K562 (cell line): ENCODE data around the gene STK17A. TPM values are rescaled to one million over a fixed set of nuclear protein-coding genes. Genes with fewer than 3 reads are reported as not detected.

Experiments
- EZH2 ChIP-seq: IDR thresholded peaks from 2 replicates; pipeline ENCODE4 v1.6.1; 2012; ENCODE audit warnings: low read depth, mild to moderate bottlenecking, inconsistent platforms, low read length, borderline replicate concordance
- FOXK1 ChIP-seq: sonication (generic); formaldehyde crosslinking; IDR thresholded peaks from 2 replicates; pipeline ENCODE4 v1.8.0; 2022; ENCODE audit warnings: missing genetic modification reagents, mild to moderate bottlenecking, borderline replicate concordance
- FUS ChIP-seq: fragments of 200-400 bp; formaldehyde crosslinking; optimal IDR thresholded peaks from 2 replicates; pipeline ENCODE3; 2017; ENCODE audit warnings: low read depth, low read length
- TEAD1 ChIP-seq, 2 experiments: fragments of 450-650 bp in 1 of 2; sonication (generic) in 1 of 2; formaldehyde crosslinking; IDR thresholded peaks; 2 replicates each; pipeline versions ENCODE4 v1.4.0 to v1.8.0; 2020 to 2022; ENCODE audit warnings: mild to moderate bottlenecking in 2 of 2, missing genetic modification reagents in 1 of 2
- TRIM28 ChIP-seq: fragments of 450-650 bp; IDR thresholded peaks from 2 replicates; pipeline ENCODE4 v1.6.1; 2017
- polyA plus RNA-seq, 8 experiments: library from polyadenylated mRNA; depleted of rRNA in 4 of 8; stranded (reverse) in 5 of 8; unstranded in 3 of 8; fragments of >200 nt; fragmentation: Nextera tagmentation in 2 of 8; fragmentation: Illumina TruSeq in 1 of 8; extraction: Ambion mirVana in 2 of 8; extraction: Trizol in 1 of 8; gene quantifications; 2 replicates each; pipeline versions ENCODE4 v1.2.1 to v1.2.3, GENCODE V29; 2011 to 2014; ENCODE audit warnings: inconsistent platforms in 1 of 8, missing spikeins in 1 of 8
- total RNA-seq, 7 experiments: library from RNA; depleted of rRNA in 6 of 7; stranded (reverse); fragments of >200 nt in 6 of 7; fragmentation: Illumina TruSeq in 2 of 7; extraction: Trizol in 2 of 7; gene quantifications; 2 replicates each; pipeline versions ENCODE4 v1.2.1 to v1.2.3, GENCODE V29; 2011 to 2021; ENCODE audit warnings: low replicate concordance in 1 of 7
- TF ChIP-seq, protein P1 (sequence below): sonication (generic); formaldehyde crosslinking; IDR thresholded peaks from 2 replicates; pipeline ENCODE4 v1.8.0; 2022; ENCODE audit warnings: missing genetic modification reagents, mild to moderate bottlenecking, borderline replicate concordance
- TF ChIP-seq, protein P2 (sequence below): sonication (generic); formaldehyde crosslinking; IDR thresholded peaks from 2 replicates; pipeline ENCODE4 v1.8.1; 2023; ENCODE audit warnings: mild to moderate bottlenecking, missing genetic modification reagents, moderate library complexity
- TF ChIP-seq, protein P3 (sequence below), 3 experiments: IDR thresholded peaks in 2 of 3; conservative IDR thresholded peaks in 1 of 3; 2 replicates each; pipeline ENCODE4 v1.5.1; 2011 to 2012; ENCODE audit warnings: low read length in 3 of 3, mild to moderate bottlenecking in 3 of 3, control low read depth in 2 of 3, improper control_type of control experiment in 1 of 3, inconsistent platforms in 1 of 3, low read depth in 1 of 3, mixed read lengths in 1 of 3, moderate library complexity in 1 of 3; ENCODE audit not compliant: insufficient read depth in 2 of 3
- TF ChIP-seq, protein P4 (sequence below): sonication (generic); formaldehyde crosslinking; IDR thresholded peaks from 2 replicates; pipeline ENCODE4 v1.8.0; 2023; ENCODE audit warnings: missing genetic modification reagents, mild to moderate bottlenecking, borderline replicate concordance

The STK17A gene
- total and polyA plus RNA-seq, 9 of the 15 experiments (the other 6 are each of a cell fraction or from before 2014, with no cell fraction given): 3.4 to 16.3 (median 13.2) TPM

DNA sequence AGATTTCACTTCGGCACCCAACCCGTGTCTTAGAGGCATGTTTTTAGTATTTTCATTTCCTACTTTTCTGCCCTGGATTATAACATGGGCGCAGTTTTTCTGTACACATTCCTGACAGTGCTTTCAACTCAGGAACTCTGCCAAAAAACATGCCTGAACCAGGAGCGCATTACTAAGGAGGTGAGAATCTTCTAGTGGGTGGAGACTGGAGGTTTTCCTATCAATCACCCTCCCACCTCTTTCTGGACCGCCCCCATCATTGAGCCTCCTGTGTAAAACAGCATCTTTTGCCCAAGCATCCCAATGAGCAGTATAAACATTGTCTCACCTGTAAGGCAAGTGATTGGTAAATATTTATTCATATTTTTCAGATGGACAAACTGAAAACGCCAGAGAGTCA, 53.2 kb downstream of the STK17A start (continued):
- TF ChIP-seq, protein P1, sequence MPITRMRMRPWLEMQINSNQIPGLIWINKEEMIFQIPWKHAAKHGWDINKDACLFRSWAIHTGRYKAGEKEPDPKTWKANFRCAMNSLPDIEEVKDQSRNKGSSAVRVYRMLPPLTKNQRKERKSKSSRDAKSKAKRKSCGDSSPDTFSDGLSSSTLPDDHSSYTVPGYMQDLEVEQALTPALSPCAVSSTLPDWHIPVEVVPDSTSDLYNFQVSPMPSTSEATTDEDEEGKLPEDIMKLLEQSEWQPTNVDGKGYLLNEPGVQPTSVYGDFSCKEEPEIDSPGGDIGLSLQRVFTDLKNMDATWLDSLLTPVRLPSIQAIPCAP: no peak
- TF ChIP-seq EZH2 (no peak), FUS (no peak), TRIM28 (no peak), FOXK1 (CRISPR knock-in tag) (no peak), TEAD1 (CRISPR knock-in tag; IDR thresholded peaks at IDR 0.05) (no peak)
- TF ChIP-seq, protein P2, sequence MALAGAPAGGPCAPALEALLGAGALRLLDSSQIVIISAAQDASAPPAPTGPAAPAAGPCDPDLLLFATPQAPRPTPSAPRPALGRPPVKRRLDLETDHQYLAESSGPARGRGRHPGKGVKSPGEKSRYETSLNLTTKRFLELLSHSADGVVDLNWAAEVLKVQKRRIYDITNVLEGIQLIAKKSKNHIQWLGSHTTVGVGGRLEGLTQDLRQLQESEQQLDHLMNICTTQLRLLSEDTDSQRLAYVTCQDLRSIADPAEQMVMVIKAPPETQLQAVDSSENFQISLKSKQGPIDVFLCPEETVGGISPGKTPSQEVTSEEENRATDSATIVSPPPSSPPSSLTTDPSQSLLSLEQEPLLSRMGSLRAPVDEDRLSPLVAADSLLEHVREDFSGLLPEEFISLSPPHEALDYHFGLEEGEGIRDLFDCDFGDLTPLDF: no peak
- TF ChIP-seq, protein P3, sequence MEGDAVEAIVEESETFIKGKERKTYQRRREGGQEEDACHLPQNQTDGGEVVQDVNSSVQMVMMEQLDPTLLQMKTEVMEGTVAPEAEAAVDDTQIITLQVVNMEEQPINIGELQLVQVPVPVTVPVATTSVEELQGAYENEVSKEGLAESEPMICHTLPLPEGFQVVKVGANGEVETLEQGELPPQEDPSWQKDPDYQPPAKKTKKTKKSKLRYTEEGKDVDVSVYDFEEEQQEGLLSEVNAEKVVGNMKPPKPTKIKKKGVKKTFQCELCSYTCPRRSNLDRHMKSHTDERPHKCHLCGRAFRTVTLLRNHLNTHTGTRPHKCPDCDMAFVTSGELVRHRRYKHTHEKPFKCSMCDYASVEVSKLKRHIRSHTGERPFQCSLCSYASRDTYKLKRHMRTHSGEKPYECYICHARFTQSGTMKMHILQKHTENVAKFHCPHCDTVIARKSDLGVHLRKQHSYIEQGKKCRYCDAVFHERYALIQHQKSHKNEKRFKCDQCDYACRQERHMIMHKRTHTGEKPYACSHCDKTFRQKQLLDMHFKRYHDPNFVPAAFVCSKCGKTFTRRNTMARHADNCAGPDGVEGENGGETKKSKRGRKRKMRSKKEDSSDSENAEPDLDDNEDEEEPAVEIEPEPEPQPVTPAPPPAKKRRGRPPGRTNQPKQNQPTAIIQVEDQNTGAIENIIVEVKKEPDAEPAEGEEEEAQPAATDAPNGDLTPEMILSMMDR (IDR thresholded peaks at IDR 0.05 in 2 of 3, conservative IDR thresholded peaks at IDR 0.05 in 1 of 3; ENCODE audit: insufficient read depth in 2 of 3, low read depth in 1 of 3, low read length in 3 of 3): no peak
- TF ChIP-seq, protein P4, sequence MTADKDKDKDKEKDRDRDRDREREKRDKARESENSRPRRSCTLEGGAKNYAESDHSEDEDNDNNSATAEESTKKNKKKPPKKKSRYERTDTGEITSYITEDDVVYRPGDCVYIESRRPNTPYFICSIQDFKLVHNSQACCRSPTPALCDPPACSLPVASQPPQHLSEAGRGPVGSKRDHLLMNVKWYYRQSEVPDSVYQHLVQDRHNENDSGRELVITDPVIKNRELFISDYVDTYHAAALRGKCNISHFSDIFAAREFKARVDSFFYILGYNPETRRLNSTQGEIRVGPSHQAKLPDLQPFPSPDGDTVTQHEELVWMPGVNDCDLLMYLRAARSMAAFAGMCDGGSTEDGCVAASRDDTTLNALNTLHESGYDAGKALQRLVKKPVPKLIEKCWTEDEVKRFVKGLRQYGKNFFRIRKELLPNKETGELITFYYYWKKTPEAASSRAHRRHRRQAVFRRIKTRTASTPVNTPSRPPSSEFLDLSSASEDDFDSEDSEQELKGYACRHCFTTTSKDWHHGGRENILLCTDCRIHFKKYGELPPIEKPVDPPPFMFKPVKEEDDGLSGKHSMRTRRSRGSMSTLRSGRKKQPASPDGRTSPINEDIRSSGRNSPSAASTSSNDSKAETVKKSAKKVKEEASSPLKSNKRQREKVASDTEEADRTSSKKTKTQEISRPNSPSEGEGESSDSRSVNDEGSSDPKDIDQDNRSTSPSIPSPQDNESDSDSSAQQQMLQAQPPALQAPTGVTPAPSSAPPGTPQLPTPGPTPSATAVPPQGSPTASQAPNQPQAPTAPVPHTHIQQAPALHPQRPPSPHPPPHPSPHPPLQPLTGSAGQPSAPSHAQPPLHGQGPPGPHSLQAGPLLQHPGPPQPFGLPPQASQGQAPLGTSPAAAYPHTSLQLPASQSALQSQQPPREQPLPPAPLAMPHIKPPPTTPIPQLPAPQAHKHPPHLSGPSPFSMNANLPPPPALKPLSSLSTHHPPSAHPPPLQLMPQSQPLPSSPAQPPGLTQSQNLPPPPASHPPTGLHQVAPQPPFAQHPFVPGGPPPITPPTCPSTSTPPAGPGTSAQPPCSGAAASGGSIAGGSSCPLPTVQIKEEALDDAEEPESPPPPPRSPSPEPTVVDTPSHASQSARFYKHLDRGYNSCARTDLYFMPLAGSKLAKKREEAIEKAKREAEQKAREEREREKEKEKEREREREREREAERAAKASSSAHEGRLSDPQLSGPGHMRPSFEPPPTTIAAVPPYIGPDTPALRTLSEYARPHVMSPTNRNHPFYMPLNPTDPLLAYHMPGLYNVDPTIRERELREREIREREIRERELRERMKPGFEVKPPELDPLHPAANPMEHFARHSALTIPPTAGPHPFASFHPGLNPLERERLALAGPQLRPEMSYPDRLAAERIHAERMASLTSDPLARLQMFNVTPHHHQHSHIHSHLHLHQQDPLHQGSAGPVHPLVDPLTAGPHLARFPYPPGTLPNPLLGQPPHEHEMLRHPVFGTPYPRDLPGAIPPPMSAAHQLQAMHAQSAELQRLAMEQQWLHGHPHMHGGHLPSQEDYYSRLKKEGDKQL (CRISPR knock-in tag): no peak
